ENCODE results near the gene IMPA2. TPM values are rescaled to one million over a fixed set of nuclear protein-coding genes. Genes with fewer than 3 reads are reported as not detected.

Gene IMPA2
- total RNA-seq, 1 donor from 2014 or later, result 10.9 TPM

DNA sequence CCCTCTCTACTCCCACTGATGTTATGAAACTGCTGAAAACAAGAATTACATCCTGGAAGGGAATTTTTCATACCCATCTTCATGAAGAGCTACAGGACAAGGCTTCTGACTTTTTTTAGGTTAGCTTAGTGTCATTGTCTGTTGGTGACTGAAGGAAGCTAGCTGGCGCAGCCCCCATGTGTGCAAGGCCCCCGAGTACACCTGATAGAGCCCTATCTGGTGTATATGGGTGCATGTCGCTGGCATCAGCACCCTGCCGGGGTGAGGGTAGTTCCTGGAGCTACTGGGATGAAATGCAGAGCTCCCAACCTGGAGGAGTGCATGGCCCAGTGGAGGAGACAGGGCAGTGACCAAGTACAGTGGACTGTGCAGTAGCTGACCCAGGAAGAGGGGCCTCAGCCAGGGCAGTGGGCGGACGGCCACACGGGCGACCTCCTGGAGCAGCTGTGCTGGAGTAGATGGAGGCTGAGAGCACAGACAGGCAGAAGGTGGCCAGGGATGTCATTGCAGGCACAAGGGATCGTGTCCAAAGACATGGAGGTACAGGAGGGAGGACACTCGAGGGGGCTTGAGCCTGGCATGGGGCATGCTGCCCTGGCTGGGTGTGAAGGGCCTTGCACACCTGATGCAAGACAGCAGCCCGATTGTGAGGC is 12.1 kb downstream of the IMPA2 start:
- no peaks in the 10 kb centered on the region for H3K36me3 Mint-ChIP-seq (ENCODE audit: low read depth)
- no peak for DNase-seq (ENCODE audit: low spot score)
- H3K27me3 Mint-ChIP-seq (ENCODE audit: low read depth), result no peaks in the 10 kb centered on the region
- TF ChIP-seq, protein P1, sequence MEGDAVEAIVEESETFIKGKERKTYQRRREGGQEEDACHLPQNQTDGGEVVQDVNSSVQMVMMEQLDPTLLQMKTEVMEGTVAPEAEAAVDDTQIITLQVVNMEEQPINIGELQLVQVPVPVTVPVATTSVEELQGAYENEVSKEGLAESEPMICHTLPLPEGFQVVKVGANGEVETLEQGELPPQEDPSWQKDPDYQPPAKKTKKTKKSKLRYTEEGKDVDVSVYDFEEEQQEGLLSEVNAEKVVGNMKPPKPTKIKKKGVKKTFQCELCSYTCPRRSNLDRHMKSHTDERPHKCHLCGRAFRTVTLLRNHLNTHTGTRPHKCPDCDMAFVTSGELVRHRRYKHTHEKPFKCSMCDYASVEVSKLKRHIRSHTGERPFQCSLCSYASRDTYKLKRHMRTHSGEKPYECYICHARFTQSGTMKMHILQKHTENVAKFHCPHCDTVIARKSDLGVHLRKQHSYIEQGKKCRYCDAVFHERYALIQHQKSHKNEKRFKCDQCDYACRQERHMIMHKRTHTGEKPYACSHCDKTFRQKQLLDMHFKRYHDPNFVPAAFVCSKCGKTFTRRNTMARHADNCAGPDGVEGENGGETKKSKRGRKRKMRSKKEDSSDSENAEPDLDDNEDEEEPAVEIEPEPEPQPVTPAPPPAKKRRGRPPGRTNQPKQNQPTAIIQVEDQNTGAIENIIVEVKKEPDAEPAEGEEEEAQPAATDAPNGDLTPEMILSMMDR (IDR thresholded peaks at IDR 0.05), result no peak
- peak overlapping the region; percentile 63 for H3K27ac Mint-ChIP-seq (ENCODE audit: unreplicated experiment)
- H3K4me3 Mint-ChIP-seq (ENCODE audit: unreplicated experiment), result no peak overlapping the region
- H3K9me3 Mint-ChIP-seq (ENCODE audit: low read depth), result no peaks in the 10 kb centered on the region
- H3K4me1 Mint-ChIP-seq (ENCODE audit: low read depth), result peaks cover 22% of the 10 kb centered on the region

DNA sequence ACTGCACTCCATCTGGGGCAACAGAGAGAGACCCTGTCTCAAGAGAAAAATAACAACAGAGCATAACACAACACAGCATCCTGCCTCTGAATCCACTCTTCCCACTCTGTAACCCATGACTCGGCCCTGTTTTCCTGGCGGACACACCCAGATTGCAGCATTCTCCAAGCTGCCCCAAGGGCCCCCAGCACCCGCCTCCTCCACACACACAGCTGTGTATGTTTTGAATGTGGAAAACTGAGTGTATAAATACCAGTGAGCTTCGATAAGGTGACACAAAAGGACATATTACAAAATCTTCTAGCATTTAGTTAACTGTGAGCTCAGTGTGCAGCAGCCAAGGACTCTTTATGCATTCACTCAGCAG is 13.0 kb downstream of the IMPA2 start:
- no peak overlapping the region for H3K4me3 Mint-ChIP-seq (ENCODE audit: unreplicated experiment)
- no peaks in the 10 kb centered on the region for H3K27me3 Mint-ChIP-seq (ENCODE audit: low read depth)
- no peak for DNase-seq (ENCODE audit: low spot score)
- TF ChIP-seq, protein P1 (IDR thresholded peaks at IDR 0.05), result no peak
- H3K36me3 Mint-ChIP-seq (ENCODE audit: low read depth), result no peaks in the 10 kb centered on the region
- H3K4me1 Mint-ChIP-seq (ENCODE audit: low read depth), result peaks cover 22% of the 10 kb centered on the region
- peak overlapping the region; percentile 65 for H3K27ac Mint-ChIP-seq (ENCODE audit: unreplicated experiment)
- no peaks in the 10 kb centered on the region for H3K9me3 Mint-ChIP-seq (ENCODE audit: low read depth)

DNA sequence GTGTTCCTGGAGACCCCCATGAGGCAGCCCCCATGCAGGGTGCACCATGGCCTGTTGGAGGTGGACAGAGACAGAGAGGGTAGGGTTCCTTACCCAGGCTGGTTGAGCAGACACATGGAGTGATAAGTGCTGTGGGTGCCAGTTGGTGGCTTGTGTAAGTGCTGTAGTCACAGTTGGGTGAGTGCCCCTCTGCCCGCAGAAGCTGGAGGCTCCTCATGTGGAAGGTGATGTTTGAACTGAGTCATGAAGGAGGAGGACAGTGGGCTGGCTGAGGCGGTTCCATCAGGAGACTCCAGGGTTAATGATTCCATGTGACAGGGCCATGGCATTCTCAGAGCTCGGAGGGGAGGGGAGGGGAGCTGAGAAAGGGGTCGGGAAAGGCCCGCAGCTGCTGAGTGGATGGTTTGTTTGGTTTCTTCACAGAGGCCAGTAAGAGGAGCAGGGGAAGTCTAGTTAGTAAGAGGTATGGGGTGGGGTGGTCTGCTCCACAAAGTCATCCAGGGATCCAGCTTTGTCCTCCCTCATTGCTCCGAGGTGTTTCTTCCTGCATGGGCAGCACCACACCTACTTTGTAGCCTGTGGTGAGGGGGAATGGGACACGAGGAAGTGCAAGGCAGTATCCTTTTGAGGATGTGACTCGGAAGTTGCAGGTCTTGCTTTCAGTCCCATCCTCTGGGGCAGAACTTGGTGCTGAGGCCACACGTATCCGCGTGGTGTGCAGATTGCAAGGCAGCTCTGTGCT is 13.6 kb downstream of the IMPA2 start:
- Mint-ChIP-seq H3K4me1 (ENCODE audit: low read depth) (peaks cover 22% of the 10 kb centered on the region), H3K36me3 (ENCODE audit: low read depth) (no peaks in the 10 kb centered on the region), H3K9me3 (ENCODE audit: low read depth) (no peaks in the 10 kb centered on the region), H3K27me3 (ENCODE audit: low read depth) (no peaks in the 10 kb centered on the region), H3K27ac (ENCODE audit: unreplicated experiment) (peak overlapping the region; percentile 33), H3K4me3 (ENCODE audit: unreplicated experiment) (no peak overlapping the region)
- no peak for DNase-seq (ENCODE audit: low spot score)
- TF ChIP-seq, protein P1 (IDR thresholded peaks at IDR 0.05), result no peak

DNA sequence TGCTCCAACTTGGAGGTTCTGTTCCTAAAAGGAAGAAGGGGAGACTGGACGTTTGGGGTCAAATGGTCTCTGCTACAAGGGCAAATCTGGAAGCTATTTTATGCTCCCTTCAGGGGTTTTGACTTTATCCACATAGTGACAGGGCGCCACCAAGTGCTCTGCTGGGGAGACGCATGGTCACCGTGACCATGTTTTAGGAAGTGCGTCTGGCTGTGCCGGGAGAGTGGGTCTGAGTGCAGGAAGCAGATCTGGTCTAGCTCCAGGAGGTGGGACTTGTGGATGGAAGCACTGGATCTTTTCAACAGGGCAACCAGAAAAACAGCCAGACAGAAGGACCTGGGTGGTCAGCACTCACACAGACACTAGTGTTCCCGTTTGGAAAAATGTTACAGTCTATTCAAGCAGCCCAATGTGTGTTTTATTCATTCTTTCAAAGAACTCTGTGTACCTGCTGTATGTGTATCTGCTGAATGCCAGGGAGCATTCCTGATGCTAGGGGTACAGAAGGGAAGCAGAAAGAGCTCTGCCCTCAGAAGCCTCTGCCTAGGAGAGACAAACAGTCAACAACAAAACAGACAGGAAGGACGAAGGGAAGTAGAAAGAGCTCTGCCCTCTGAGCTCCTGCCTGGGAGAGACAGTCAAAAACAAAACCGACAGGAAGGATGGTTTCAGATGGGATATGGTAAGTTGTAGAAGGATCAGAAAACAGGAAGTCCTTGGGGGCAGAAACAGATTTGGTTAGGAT is 14.3 kb downstream of the IMPA2 start:
- H3K4me1 Mint-ChIP-seq (ENCODE audit: low read depth), result peaks cover 22% of the 10 kb centered on the region
- H3K4me3 Mint-ChIP-seq (ENCODE audit: unreplicated experiment), result no peak overlapping the region
- H3K36me3 Mint-ChIP-seq (ENCODE audit: low read depth), result no peaks in the 10 kb centered on the region
- no peaks in the 10 kb centered on the region for H3K27me3 Mint-ChIP-seq (ENCODE audit: low read depth)
- H3K27ac Mint-ChIP-seq (ENCODE audit: unreplicated experiment), result peak overlapping the region; percentile 50
- DNase-seq (ENCODE audit: low spot score), result no peak
- TF ChIP-seq, protein P1 (IDR thresholded peaks at IDR 0.05), result peak; percentile 97
- no peaks in the 10 kb centered on the region for H3K9me3 Mint-ChIP-seq (ENCODE audit: low read depth)

DNA sequence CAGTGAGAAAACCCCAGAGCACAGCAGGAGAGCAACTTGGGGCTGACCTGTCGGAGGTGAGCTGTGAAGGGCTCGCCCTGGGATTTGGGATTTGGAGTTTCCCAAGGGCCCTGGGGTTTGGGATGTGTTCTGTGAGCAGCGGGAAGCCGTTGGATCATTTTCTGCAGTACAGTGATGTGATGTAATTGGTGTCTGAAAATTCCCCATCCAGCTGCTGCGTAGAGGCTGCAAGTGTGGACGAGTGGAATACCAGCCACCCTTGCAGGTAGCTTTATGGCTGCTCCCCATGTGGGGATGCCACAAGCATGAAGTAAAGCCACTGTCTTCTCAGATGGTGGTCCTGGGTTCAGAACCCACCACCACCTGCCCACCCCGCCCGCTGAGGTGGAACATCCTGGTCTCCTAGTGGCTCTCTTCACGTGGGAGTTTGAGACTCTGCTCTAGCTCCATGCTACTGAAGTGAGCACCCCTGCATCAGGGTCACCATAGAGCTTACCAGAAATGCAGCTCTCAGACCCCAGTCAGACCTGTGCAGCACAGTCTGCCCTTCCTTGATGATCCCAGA is 15.0 kb downstream of the IMPA2 start:
- no peak overlapping the region for H3K4me3 Mint-ChIP-seq (ENCODE audit: unreplicated experiment)
- DNase-seq (ENCODE audit: low spot score), result no peak
- no peak overlapping the region for H3K27ac Mint-ChIP-seq (ENCODE audit: unreplicated experiment)
- H3K4me1 Mint-ChIP-seq (ENCODE audit: low read depth), result peaks cover 22% of the 10 kb centered on the region
- TF ChIP-seq, protein P1 (IDR thresholded peaks at IDR 0.05), result no peak
- no peaks in the 10 kb centered on the region for H3K9me3 Mint-ChIP-seq (ENCODE audit: low read depth)
- no peaks in the 10 kb centered on the region for H3K27me3 Mint-ChIP-seq (ENCODE audit: low read depth)
- H3K36me3 Mint-ChIP-seq (ENCODE audit: low read depth), result peaks cover 1% of the 10 kb centered on the region

All from chondrocyte (in vitro differentiated cells).